NCI-H460 (cell line): Measurements from ENCODE around the gene HTT. TPM values are rescaled to one million over a fixed set of nuclear protein-coding genes. Genes with fewer than 3 reads are reported as not detected.

ENCODE experiments used
- DNase-seq: peaks from one replicate; pipeline ENCODE4 v3.0.0-alpha.2; 2016; ENCODE audit warnings: low read depth; ENCODE audit errors: extremely low read depth
- total RNA-seq: library from RNA; depleted of rRNA; stranded (reverse); fragments of >200 nt; shearing (Covaris generic); gene quantifications from 2 replicates; pipeline ENCODE4 v1.2.3, GENCODE V29; 2014

The HTT gene
- total RNA-seq, 1 experiment from 2014 or later, result 14.6 TPM

DNA sequence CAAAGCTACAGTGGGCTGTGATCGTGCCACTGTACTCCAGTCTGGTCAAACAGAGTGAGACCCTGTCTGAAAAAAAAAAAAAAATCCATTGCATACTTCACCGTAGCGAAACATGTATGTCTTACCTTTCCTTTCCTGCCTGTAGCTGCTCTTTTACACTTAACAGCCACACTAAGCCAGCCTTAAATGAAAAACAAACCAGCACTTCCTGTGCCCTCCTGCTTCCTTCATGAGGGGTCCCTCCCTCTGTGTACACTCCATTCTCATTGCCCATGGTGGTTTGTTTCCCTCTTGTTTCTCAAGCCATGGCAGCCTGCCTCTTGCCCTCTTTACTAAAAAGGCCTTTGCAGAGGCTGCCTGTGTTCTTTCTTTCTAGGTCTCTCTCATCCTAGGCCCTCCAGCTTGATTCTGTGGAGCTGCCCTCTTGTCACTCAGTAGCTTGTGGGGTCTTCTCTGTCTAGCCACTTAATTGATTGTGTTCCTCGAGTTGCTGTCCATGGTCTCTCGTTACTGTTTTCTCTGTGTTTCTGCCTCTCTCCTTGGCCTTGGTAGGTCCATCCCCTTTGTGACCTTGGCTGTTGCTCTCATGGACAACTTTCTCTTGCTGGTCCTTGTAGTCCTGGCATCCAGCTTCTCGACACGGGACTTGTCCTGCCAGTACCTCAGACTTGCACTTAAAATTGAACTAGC, 122.3 kb downstream of the HTT start:
- no peak for DNase-seq

DNA sequence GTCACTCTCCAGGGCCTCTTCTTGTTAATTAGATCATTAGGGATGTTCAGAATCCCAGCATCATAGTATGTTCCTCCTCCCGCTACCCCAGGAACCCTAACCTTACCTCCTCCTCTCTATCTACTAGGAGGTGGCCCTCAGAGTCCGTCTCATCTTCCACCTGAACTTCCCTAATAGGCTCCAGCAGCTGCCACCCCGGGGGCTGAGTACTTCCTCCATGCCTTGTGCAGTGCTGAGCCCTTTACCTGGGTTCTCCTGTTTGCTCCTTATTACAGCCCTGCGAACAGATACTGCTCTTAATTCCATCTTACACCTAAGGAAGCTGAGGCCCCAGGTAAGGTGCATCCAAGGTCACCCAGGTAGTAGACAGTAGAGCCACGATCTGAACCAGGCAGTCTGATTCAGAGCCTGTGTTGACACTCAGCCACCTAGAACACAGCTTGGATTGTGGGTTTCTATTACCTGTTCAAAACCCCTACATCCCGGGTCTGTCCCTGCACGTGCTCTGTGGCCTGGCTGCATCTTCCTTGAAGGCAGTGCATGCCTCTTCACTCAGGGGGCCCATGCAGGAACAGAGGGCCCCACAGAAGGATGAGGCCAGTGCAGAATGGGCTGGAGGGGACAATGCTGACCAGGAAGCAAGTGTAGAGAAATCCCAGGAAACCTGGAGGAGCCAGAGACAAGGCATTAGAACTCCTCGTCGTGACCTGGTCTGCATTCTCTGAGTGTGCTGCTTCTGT, 123.1 kb downstream of the HTT start:
- DNase-seq, result no peak

DNA sequence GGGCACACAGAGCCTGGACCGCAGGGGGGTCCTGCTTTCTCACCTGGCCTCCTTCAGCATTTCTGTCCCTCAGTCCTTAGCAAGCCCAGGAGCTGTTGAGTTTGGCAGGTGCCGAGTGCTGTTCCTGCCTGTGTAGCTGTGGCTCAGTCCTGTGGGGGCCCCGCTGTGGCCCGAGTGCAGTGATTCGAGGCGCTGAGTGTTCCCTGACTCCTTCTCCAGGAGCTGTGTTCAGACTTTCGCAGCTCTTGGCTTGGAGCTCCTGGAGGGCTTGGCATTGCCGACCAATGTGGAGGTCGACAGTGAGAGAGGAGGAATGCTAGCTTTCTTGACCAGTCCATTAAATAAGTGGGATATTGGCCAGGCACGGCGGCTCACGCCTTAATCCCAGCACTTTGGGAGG, 124.4 kb downstream of the HTT start:
- DNase-seq, result no peak

DNA sequence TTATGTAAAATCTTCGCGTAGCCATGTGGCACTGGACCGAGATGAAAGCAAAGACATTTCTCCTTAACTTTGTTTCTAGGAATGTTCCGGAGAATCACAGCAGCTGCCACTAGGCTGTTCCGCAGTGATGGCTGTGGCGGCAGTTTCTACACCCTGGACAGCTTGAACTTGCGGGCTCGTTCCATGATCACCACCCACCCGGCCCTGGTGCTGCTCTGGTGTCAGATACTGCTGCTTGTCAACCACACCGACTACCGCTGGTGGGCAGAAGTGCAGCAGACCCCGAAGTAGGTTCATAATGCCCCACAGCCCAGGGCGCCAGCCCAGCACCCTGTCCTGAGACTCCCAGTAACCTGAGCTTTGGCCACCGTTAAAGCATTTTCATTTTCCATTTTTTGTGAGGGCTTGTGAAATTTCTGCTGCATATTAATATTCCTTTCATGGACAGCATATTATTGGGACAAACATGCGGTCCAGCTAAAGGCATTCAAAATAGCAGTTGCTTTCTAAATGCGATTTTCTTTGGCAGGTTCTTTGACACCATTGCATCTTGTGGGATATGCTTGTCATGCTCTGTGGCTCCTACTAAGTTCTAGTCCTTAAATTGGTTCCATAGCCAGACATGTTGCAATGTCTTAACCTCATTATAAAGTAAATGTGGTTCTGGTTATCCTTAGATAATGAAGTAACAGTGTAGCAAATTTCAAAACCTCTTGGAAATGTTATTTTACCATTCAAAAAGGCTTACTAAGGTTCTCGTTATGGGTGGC, 125.4 kb downstream of the HTT start:
- DNase-seq, result no peak

DNA sequence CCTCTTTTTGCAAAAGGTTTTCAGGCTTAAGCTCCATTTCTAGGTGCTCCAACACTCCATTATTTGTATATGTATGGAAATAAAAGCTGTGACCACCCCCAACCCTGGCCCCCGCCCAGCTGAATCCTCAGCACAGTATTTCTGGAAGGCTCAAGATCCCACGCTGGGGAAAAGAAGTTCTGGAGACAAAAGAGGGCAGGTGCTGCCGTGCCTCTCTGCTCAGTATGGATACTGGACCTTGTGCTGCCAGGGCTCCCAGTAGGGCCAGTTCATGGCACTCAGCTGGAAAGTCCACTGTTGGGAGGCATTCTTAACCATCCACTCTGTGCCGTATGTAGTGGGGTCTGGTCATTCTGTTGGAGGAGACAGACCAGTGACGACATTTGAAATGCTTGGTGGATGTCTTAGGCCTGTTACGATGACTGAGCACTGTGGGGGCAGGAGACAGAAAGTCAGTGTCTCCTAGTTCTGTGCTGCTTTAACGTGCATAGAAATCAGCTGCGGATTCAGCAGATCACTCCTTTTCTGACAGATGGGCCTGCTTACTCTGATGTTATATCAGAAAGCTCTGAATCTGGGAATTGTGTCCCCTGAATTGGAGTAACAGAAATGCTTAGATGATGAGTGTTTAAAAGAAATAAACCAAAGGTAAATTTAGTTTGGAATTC, 126.1 kb downstream of the HTT start:
- DNase-seq, result no peak

DNA sequence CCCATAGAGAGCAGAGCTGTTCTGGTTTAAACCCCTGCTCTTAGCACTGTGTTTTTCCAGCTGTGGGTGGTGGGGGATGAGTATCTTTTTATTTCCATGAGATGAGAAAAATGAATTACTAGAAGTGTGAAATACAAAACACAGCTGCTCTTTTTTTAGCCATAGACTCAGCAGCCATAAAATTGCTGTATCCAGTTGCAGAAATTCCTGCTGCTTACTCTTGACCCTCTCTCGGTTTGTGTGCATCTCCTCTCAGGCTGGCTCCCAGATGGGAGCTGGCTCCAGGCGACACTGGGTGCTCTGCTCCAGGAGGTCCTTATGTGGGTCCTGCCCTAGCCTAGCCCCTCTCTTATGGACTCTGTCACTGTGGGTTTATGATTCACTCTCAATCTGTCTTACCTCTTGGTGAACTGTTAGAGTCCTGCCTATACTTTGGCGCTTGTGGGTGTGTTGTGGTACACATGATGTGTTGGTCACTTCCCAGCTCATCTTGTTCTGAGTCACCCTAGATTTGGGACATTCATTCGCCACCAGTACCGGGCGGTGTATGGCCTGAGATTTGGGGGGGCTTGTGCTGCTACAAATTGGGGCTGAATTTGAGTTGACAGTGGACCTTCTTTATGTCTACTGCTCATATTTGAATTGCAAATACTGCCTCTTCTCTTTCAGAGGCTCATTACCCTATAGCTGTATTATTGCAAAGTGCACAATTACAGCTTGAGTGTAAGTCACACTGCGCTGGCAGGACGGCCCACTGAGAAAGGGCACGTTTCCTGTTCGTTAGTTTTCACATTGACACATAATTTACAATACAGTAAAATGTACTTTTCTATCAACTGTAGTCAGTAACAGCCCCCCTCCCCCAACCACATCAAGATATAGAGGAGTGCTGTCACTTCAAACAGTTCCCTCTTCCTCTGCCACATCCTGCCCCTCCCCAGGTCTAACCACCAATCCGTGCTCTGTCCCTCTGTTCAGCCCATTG, 127.5 kb downstream of the HTT start:
- DNase-seq, result no peak

DNA sequence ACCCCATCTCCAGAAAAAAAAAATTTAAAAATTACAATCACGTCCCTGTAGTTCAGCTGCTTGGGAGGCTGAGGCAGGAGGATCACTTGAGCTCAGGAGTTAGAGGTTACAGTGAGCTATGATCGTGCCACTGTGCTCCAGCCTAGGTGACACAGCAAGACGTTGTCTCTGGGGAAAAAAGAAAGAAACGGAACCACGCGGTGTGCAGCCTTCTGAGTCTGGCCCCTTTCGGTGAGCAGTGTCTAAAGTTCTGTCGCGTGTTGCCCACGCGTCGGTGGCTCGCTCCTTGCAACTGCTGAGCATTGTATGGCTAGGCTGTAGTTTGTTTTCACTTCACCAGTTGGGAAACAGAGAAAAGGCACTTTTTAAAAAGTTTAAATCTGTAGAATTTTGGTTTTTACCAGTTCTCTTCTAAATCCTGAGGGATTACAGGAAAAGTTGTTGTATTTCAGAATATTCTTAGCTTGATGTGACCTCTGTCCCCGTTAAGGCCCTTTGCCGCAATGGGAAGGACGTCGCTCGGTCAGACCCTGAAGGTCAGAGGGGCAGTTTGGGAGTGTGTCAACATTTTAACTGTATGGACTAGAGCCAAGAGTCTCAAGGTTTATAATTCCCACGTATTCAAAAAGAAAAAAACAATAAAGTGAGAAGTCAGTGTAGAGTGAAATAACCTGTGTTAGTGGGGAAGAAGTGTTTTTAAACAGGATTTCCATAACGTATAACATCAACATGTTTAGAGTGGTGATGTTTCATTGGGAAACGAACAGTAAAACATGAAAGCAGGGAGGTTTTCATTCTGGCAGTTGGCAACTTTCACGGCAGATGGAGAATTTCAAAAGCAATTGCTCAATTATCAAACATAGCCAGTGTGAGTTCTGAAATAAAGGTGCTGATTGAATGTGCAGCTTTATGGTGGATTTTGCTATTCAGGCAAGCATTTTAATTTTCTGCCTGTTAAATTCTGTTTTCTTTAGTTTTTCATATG, 128.6 kb downstream of the HTT start:
- DNase-seq, result no peak

DNA sequence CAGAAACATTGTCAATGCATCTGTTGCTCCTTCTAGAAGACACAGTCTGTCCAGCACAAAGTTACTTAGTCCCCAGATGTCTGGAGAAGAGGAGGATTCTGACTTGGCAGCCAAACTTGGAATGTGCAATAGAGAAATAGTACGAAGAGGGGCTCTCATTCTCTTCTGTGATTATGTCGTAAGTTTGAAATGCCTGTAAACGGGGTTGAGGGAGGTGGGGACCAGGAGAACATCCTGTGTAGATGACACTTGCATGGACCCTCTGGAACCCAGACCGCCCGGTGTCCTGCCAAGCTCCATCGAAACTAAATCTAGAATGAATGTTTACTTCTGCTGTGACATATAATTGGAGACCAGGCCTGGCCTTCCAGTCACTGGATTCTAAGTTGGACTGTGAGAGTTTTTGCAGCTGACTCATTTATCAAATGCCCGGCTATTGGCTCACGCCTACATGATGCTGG, 129.5 kb downstream of the HTT start:
- DNase-seq, result no peak

DNA sequence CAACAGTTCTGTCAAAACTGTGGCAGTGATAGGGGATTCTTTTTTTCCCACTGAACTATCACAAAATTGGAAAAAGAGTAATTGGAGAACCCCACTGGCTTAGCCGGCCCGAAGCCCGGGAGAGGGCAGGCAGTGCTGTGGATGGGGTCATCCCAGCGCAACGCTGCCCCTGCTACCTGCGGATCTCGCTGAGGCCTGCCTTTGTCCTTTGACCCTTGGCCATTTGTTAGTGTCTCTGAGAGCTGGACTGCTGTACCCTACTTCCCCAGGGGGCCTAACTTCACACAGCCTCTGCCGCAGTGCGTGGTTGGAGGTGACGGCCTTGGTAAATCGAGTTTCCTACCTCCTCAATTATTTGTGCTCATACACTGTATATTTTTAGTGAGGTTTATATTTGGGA, 131.5 kb downstream of the HTT start:
- DNase-seq, result no peak

DNA sequence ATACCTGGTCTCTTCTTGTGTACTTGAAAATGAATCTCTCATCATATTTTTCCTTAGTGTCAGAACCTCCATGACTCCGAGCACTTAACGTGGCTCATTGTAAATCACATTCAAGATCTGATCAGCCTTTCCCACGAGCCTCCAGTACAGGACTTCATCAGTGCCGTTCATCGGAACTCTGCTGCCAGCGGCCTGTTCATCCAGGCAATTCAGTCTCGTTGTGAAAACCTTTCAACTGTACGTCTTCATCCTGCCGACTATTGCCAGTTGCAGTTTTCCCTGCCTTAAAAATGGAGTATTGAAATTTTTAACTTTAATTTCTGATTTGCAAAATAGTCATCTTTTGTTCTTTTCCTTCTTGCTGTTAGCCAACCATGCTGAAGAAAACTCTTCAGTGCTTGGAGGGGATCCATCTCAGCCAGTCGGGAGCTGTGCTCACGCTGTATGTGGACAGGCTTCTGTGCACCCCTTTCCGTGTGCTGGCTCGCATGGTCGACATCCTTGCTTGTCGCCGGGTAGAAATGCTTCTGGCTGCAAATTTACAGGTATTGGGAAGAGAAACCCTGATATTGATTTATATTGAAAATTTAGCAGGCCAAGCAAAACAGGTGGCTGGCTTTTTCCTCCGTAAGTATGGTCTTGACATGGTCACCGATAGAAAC, 132.1 kb downstream of the HTT start:
- no peak for DNase-seq

DNA sequence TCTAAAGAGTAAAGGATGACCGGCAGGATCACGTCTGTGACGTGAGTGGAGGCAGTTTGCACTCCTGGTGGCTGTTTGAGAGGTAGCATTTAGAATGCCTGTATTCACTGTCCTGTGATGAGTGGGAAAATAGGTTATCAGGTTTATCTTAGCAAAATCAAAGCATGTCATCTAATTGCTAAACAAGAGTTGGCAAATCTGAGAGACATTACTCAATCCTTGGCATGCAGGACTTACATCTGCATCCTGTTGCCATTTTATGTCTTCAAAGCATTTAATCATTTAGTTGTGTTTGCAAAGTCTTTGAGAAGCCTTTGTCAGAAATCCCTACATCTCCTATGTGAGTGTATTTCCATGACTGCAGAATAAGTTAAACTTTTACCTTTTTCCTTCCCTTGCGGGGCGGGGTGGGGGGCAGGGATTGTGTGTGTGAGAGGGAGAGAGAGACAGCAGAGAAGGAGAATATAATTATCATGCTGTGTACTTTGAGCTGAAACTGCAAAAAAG, 133.1 kb downstream of the HTT start:
- DNase-seq, result no peak

DNA sequence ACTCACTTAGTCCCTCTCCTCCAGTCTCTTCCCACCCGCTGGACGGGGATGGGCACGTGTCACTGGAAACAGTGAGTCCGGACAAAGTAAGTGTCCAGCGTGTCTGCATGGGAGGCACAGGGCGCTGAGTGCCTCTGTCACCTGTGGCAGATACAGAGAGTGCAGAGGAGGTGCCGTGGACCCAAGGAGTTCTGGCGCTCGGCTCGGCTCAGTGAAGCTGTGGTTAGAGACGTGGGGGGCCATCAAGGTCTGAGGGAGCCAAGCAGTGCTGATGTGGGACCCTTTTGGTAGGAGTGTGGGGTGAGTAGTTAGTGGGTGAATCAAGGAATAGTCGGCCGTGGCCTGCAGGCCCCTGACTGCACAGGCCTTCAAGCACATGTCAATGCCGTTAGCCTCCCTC, 134.3 kb downstream of the HTT start:
- no peak for DNase-seq

DNA sequence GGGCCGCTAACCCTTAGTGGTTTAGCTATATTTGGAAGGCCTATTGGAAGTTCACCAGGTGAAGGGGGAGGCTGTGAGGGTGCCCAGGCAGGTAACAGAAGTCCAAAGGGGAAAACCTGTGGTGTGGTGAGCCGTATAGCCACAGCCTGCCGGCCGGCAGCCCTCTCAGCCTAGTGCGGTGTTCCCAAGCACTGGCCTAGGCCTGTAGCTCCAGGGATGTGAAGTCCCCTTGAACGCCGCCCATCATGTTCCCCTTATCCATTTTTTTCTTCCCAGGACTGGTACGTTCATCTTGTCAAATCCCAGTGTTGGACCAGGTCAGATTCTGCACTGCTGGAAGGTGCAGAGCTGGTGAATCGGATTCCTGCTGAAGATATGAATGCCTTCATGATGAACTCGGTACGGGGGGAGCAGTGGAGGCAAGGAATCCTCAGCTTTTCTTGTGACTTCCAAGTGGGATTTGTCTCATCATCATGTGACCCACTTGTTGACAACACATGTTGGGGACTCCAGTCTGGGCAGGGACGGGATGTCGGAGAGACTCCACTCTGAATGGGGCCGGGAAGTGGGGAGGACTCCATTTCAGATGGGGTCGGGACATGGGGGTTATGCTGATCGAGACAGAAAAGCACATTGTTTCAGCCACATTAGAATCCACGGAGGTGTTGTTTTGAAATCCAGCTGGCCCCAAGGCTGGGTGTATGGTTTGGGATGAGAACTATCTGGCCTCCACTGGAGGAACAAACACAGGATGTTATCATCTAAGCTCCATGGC, 135.3 kb downstream of the HTT start:
- DNase-seq, result no peak

DNA sequence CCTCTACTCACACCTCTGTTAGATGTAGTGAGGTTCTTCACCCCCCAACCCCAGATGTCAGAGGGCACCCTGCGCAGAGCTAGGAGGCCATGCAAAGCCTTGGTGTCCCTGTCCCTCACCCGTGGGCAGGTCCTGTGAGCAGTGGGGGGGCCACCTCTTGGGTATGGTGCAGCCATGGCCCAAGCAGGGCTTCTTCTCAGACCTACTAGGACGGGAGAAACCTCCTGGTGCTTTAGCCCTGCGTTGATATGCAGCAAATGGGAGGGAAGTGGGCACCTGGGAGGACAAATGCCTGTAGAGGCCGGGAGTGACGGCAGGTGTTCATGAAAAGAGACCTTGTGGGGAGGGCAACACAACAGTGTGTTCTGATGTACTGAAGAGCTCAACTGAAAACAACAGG, 136.0 kb downstream of the HTT start:
- DNase-seq, result no peak

DNA sequence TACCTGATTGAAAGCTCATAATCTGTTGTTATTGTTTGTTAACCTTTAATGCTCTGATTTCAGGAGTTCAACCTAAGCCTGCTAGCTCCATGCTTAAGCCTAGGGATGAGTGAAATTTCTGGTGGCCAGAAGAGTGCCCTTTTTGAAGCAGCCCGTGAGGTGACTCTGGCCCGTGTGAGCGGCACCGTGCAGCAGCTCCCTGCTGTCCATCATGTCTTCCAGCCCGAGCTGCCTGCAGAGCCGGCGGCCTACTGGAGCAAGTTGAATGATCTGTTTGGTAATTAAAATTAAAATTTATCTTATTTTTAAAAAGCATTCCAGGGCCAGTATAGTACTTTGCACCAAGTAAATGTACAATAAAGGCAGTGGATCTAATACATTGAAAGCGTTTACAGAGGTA, 137.4 kb downstream of the HTT start:
- DNase-seq, result no peak

DNA sequence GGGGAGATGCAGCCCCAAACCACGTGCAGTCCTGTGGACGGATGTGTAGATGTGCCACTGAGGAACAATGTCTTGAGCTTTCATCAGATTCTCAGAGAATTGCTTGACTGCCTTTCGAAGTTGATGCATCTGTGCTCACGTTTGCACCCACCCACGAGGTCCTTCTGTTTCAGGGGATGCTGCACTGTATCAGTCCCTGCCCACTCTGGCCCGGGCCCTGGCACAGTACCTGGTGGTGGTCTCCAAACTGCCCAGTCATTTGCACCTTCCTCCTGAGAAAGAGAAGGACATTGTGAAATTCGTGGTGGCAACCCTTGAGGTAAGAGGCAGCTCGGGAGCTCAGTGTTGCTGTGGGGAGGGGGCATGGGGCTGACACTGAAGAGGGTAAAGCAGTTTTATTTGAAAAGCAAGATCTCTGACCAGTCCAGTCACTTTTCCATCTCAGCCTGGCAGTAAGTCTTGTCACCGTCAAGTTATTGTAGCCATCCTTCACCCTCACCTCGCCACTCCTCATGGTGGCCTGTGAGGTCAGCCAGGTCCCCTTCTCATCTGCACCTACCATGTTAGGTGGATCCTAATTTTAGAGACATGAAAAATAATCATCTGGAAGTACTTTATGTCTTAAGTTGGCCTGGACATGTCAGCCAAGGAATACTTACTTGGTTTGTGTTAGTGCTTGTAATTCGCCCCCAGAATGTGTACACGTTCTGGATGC, 138.1 kb downstream of the HTT start:
- no peak for DNase-seq

DNA sequence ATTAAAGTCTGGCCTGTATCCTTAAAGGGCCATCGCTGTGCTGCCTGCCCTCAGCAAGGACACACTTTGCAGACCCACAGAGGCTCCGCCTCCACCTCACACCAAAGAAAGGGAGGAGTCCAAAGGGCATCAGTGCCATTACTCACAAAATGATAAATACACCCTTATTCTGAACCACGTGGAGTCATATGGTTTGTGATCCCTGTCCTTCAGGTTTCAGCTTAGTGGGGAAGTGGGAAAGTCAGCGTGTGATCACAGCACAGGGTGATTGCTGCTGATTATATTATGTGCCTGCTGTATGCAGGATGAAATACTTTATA, 138.6 kb downstream of the HTT start:
- no peak for DNase-seq
